Stimulated activated CD8-positive, alpha-beta memory T cell treated with anti-CD3 and anti-CD28 coated beads, Interleukin-7, amount 100 ng/mL, for 48 hours (primary cell): ENCODE data around the gene S1PR3.

ENCODE experiments used
- DNase-seq, 2 donors: peaks; one replicate each; pipeline ENCODE4 v3.0.0-alpha.2; 2020; ENCODE audit warnings: low read depth in 1 of 2; ENCODE audit errors: extremely low read depth in 1 of 2

The S1PR3 gene

GRCh38 chr9:89006996-89007967 lies 16.0 kb downstream of the S1PR3 start:
- DNase-seq, result no peak

- DNase-seq, result no peak
Observed at GRCh38 chr9:89008055-89008743, 16.9 kb downstream of the S1PR3 start.

GRCh38 chr9:89008744-89009545 lies 17.7 kb downstream of the S1PR3 start:
- DNase-seq, result no peak

GRCh38 chr9:89009546-89009840 lies 18.2 kb downstream of the S1PR3 start:
- no peak for DNase-seq

- no peak for DNase-seq
Observed at GRCh38 chr9:89010056-89010455, 18.8 kb downstream of the S1PR3 start.

- no peak for DNase-seq
Observed at GRCh38 chr9:89010526-89011111, 19.4 kb downstream of the S1PR3 start.

GRCh38 chr9:89011683-89012082 lies 20.4 kb downstream of the S1PR3 start:
- DNase-seq, result no peak

GRCh38 chr9:89012294-89013042 lies 21.2 kb downstream of the S1PR3 start:
- DNase-seq, result no peak

- DNase-seq, result no peak
Observed at GRCh38 chr9:89013660-89014059, 22.4 kb downstream of the S1PR3 start.

- no peak for DNase-seq
Observed at GRCh38 chr9:89014153-89014552, 22.9 kb downstream of the S1PR3 start.

GRCh38 chr9:89015336-89015735 lies 24.1 kb downstream of the S1PR3 start:
- no peak for DNase-seq

- DNase-seq, result no peak
Observed at GRCh38 chr9:89020754-89021153, 29.5 kb downstream of the S1PR3 start.

GRCh38 chr9:89021154-89021803 lies 30.0 kb downstream of the S1PR3 start:
- no peak for DNase-seq

GRCh38 chr9:89022001-89022759 lies 30.9 kb downstream of the S1PR3 start:
- DNase-seq, result no peak

- DNase-seq, result no peak
Observed at GRCh38 chr9:89022902-89023301, 31.6 kb downstream of the S1PR3 start.

GRCh38 chr9:89023740-89024139 lies 32.5 kb downstream of the S1PR3 start:
- no peak for DNase-seq

- no peak for DNase-seq
Observed at GRCh38 chr9:89024727-89025126, 33.5 kb downstream of the S1PR3 start.

- DNase-seq, result no peak
Observed at GRCh38 chr9:89025553-89025952, 34.3 kb downstream of the S1PR3 start.

- DNase-seq, result no peak
Observed at GRCh38 chr9:89026876-89027275, 35.6 kb downstream of the S1PR3 start.
